ENCODE results near the gene CNIH3.

DNA sequence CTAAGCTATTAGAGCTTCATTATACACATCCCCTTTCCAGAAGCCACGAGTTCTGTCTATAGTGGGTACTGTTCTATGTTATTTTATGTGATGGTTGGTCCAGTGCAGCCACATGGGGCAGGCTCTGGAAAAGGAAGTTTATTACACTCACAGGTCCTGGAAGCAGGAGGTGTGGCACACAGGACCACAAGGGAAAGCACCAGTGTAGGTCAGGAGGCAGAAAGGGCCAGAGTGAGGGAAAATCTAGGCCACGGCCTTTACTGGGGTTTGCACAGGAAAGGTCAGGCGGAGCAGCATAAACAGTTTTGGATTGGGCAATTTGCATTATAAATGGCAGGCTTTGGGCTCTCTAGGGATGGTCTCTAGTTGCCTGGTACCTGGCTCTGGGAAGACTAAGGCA, 21.8 kb upstream of the CNIH3 start:
- TF ChIP-seq CTCF (IDR thresholded peaks at IDR 0.05) (no peak), POLR2A (IDR thresholded peaks at IDR 0.05) (no peak)
